ENCODE measurements around the gene FAM185A.

GRCh38 chr7:102836191-102836919 lies 87.6 kb downstream of the FAM185A start:
- TF ChIP-seq RAD21 (IDR thresholded peaks at IDR 0.05 in 1 of 2, conservative IDR thresholded peaks at IDR 0.05 in 1 of 2; ENCODE audit: low read depth in 2 of 2, low read length in 2 of 2) (no peak), RFX5 (IDR thresholded peaks at IDR 0.05; ENCODE audit: borderline replicate concordance, low read depth, low read length) (no peak), GABPA (IDR thresholded peaks at IDR 0.05; ENCODE audit: borderline replicate concordance, insufficient read depth, low read length) (no peak), BACH1 (IDR thresholded peaks at IDR 0.05; ENCODE audit: low read length) (no peak), RNF2 (IDR thresholded peaks at IDR 0.05; ENCODE audit: borderline replicate concordance, low read depth, low read length, missing control alignments, poor library complexity, severe bottlenecking) (no peak), CTCF (IDR thresholded peaks at IDR 0.05; ENCODE audit: control extremely low read depth in 1 of 3, insufficient read depth in 1 of 3, low read depth in 1 of 3, low read length in 3 of 3) (no peak), CHD2 (IDR thresholded peaks at IDR 0.05; ENCODE audit: low read length) (no peak)

All from H1 (cell line).